Ovary (tissue), 9 donors: ENCODE measurements around the gene SYNPO2. TPM values are rescaled to one million over a fixed set of nuclear protein-coding genes. Genes with fewer than 3 reads are reported as not detected.

Experiments
- DNase-seq, 5 donors: peaks; one replicate each; pipeline ENCODE4 v3.0.0-alpha.2; 2019 to 2020
- H3K27ac ChIP-seq, 2 donors: fragments of 200-600 bp; one replicate each; pipeline versions ENCODE4 v1.5.1 to v1.8.0; 2019 to 2022
- H3K27me3 ChIP-seq: fragments of 200-600 bp; one replicate; pipeline ENCODE4 v1.8.0; 2022
- H3K36me3 ChIP-seq: fragments of 200-600 bp; sonication (generic); one replicate; pipeline ENCODE4 v1.5.1; 2019
- H3K4me1 ChIP-seq: one replicate; pipeline ENCODE4 v1.8.1; 2013; ENCODE audit warnings: mild to moderate bottlenecking, moderate library complexity; ENCODE audit not compliant: insufficient read depth
- H3K4me3 ChIP-seq: fragments of 200-600 bp; sonication (generic); one replicate; pipeline ENCODE4 v1.5.1; 2017
- H3K9me3 ChIP-seq, 2 donors: fragments of 200-600 bp in 1 of 2; sonication (generic) in 1 of 2; one replicate each; pipeline versions ENCODE4 v1.5.1 to v1.8.1; 2013 to 2019; ENCODE audit warnings: mild to moderate bottlenecking in 1 of 2, moderate library complexity in 1 of 2
- EP300 ChIP-seq: sonication (generic); formaldehyde crosslinking; IDR thresholded peaks from one replicate; pipeline ENCODE4 v1.6.1; 2017; ENCODE audit warnings: antibody characterized with exemption
- POLR2A ChIP-seq: fragments of 450-650 bp; IDR thresholded peaks from one replicate; pipeline ENCODE4 v1.6.1; 2017; ENCODE audit warnings: antibody characterized with exemption, mild to moderate bottlenecking, moderate library complexity
- WGBS, 3 donors: extraction: QIAGEN DNeasy Blood & Tissue Kit in 1 of 3; methylation state at CpG; one replicate each; pipeline versions ENCODE4 v1.1.5 to v1.1.7; 2013 to 2017; 5-methylcytosine and 5-hydroxymethylcytosine counted together
- intact Hi-C, 4 donors: fragments of 100-400 bp; cut with DNase I; formaldehyde crosslinking; loops; one replicate each; pipeline versions ENCODE4 v1.11.0 to v1.15.1; 2022 to 2023
- polyA plus RNA-seq, 2 donors: library from polyadenylated mRNA; stranded (reverse); fragments of 200-250 nt in 1 of 2; fragments of 350-450 nt in 1 of 2; fragmentation: Illumina TruSeq in 1 of 2; extraction: RNeasy Lipid Tissue Mini Kit (QIAGEN cat#74804) in 1 of 2; gene quantifications; one replicate each; pipeline ENCODE4 v1.2.3, GENCODE V29; 2013 to 2014
- total RNA-seq, 7 donors: library from RNA; depleted of rRNA in 2 of 7; stranded (reverse); fragments of >200 nt in 2 of 7; fragmentation: NEBNext Ultra II Directional in 3 of 7; extraction: Animal tissue kit (Norgen Biotek cat#: 25700) in 3 of 7; gene quantifications; one replicate each; pipeline versions ENCODE4 v1.1.0 to v1.2.4, GENCODE V29; 2016 to 2023
- TF ChIP-seq, protein P1 (sequence below), 3 donors: fragments of 450-650 bp in 2 of 3; fragments of 200-600 bp in 1 of 3; IDR thresholded peaks; one replicate each; pipeline versions ENCODE4 v1.5.1 to v1.8.0; 2016 to 2022; ENCODE audit warnings: antibody characterized with exemption in 3 of 3, mild to moderate bottlenecking in 1 of 3
- donor health status: DM: no; HTN: no; CAD: no; lungs with moderate emphysema.
- donor health status: DM: no; HTN: no; CAD: no.
- donor health status: Bipolar disorder and iron deficiency.
- donor health status: DM: yes; HTN: yes; CAD: no.
- donor health status: DM: no; HTN: no; CAD: no.
- donor health status: DM: yes; HTN: yes; CAD: no.

SYNPO2 gene
- total and polyA plus RNA-seq, 9 donors: 54.8 to 265 (median 121) TPM

- Histone ChIP-seq H3K27ac (no peak overlapping the region), H3K4me3 (no peak overlapping the region), H3K27me3 (no peaks in the 10 kb centered on the region), H3K4me1 (no peaks in the 10 kb centered on the region), H3K9me3 (no peaks in the 10 kb centered on the region), H3K36me3 (no peaks in the 10 kb centered on the region)
- intact Hi-C loops: no loop called here
- TF ChIP-seq EP300: no peak
- TF ChIP-seq, protein P1, sequence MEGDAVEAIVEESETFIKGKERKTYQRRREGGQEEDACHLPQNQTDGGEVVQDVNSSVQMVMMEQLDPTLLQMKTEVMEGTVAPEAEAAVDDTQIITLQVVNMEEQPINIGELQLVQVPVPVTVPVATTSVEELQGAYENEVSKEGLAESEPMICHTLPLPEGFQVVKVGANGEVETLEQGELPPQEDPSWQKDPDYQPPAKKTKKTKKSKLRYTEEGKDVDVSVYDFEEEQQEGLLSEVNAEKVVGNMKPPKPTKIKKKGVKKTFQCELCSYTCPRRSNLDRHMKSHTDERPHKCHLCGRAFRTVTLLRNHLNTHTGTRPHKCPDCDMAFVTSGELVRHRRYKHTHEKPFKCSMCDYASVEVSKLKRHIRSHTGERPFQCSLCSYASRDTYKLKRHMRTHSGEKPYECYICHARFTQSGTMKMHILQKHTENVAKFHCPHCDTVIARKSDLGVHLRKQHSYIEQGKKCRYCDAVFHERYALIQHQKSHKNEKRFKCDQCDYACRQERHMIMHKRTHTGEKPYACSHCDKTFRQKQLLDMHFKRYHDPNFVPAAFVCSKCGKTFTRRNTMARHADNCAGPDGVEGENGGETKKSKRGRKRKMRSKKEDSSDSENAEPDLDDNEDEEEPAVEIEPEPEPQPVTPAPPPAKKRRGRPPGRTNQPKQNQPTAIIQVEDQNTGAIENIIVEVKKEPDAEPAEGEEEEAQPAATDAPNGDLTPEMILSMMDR (IDR thresholded peaks at IDR 0.05): no peak
- TF ChIP-seq POLR2A: no peak
- DNase-seq: no peak
- 85 to 86% (median 86%) methylated on average over 6 of the region's 6 CpGs for WGBS, 3 donors
These were observed 45.4 kb upstream of the SYNPO2 start for GRCh38 chr4:118843237-118843636.

DNA sequence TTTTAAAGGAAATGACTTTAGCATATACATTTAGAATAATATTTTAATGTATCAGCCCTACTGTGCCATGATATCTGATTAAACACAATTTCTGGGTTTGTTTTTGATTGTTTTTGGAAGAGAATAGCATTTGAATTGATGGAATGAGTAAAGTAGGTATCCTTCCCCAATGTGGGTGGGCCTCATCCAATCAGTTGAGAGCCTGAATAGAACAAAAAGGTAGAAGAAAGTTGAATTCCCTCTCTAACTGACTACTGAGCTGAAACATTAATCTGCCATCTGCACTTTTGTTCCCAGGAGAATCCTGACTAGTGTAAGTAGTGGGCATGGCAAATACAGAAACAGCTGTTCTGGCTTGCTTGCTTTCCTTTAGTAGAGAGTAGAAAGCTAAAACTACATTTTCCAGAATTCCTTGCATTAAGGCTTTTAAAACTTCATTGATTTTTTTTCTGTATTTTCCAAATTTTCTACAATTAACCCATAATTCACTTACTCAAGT lies 43.1 kb upstream of the SYNPO2 start:
- TF ChIP-seq, protein P1 (IDR thresholded peaks at IDR 0.05): no peak
- TF ChIP-seq EP300: no peak
- TF ChIP-seq POLR2A: no peak
- Histone ChIP-seq H3K4me3 (no peak overlapping the region), H3K9me3 (no peaks in the 10 kb centered on the region), H3K27me3 (no peaks in the 10 kb centered on the region), H3K36me3 (no peaks in the 10 kb centered on the region), H3K27ac (no peak overlapping the region), H3K4me1 (peaks cover 2% of the 10 kb centered on the region)
- no peak for DNase-seq
- intact Hi-C loops: no loop called here

DNA sequence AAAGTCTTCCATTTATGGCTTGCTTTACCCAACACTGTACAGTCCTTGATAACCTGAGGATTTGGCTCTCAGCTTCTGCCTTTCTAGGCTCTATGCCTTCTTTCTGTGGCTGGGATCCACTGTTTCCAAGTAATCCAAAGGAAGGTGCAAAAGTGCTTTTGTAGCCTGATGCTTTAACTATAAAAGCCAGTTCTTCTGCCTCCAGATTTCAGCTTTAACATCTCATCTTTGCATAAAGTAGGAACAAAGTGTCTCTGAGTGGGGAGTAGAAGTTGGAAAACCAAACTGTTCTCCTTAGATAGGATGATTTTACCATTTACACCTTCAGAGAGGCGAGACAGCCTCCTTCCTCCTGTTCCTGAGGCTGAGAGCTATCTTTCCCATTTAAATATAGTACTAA lies 41.7 kb upstream of the SYNPO2 start:
- no peak overlapping the region for H3K4me3 ChIP-seq
- no peak for DNase-seq
- H3K4me1 ChIP-seq: peaks cover 2% of the 10 kb centered on the region
- TF ChIP-seq, protein P1 (IDR thresholded peaks at IDR 0.05): no peak
- TF ChIP-seq EP300 (no peak), POLR2A (no peak)
- H3K27me3 ChIP-seq: no peaks in the 10 kb centered on the region
- no peak overlapping the region for H3K27ac ChIP-seq
- WGBS, 3 donors: 73 to 97% (median 80%) methylated on average over 1 of the region's 1 CpG
- H3K9me3 ChIP-seq: no peaks in the 10 kb centered on the region
- intact Hi-C loops: no loop called here
- H3K36me3 ChIP-seq: no peaks in the 10 kb centered on the region

DNA sequence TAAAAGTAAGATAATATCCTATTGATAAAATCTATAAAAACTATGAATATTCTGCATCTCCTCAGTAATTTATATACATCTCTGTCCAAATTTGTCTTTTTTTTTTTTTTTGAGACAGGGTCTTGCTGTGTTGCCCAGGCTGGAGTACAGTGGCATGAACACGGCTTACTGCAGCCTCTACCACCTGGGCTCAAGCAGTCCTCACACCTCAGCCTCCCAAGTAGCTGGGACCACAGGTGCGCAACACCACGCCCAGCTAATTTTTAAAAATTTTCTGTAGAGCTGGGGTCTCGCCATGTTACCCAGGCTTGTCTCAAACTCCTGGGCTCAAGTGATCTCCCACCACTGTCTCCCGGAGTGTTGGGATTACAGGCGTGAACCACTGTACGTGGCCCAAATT lies 40.4 kb upstream of the SYNPO2 start:
- WGBS, 3 donors: 97 to 99% (median 97%) methylated on average over 7 of the region's 7 CpGs
- intact Hi-C loops: no loop called here
- Histone ChIP-seq H3K27ac (no peak overlapping the region), H3K4me1 (peaks cover 2% of the 10 kb centered on the region), H3K27me3 (no peaks in the 10 kb centered on the region), H3K9me3 (no peaks in the 10 kb centered on the region), H3K36me3 (no peaks in the 10 kb centered on the region), H3K4me3 (no peak overlapping the region)
- DNase-seq: no peak
- no peak for TF ChIP-seq EP300
- TF ChIP-seq, protein P1 (IDR thresholded peaks at IDR 0.05): no peak

GRCh38 chr4:118848901-118849300 lies 39.8 kb upstream of the SYNPO2 start:
- H3K9me3 ChIP-seq: no peaks in the 10 kb centered on the region
- TF ChIP-seq, protein P1 (IDR thresholded peaks at IDR 0.05): no peak
- TF ChIP-seq EP300 (no peak), POLR2A (no peak)
- intact Hi-C loops: no loop called here
- H3K36me3 ChIP-seq: no peaks in the 10 kb centered on the region
- H3K4me3 ChIP-seq: no peak overlapping the region
- peaks cover 2% of the 10 kb centered on the region for H3K4me1 ChIP-seq
- no peak for DNase-seq
- H3K27ac ChIP-seq: no peak overlapping the region
- H3K27me3 ChIP-seq: no peaks in the 10 kb centered on the region
